ENCODE data around the gene GLUL.
"Not testable (repeated sequence)": the region's sequence is repeated elsewhere in the genome, so short reads cannot be mapped to it uniquely, and the experiment has no call there.

Gene GLUL

DNA sequence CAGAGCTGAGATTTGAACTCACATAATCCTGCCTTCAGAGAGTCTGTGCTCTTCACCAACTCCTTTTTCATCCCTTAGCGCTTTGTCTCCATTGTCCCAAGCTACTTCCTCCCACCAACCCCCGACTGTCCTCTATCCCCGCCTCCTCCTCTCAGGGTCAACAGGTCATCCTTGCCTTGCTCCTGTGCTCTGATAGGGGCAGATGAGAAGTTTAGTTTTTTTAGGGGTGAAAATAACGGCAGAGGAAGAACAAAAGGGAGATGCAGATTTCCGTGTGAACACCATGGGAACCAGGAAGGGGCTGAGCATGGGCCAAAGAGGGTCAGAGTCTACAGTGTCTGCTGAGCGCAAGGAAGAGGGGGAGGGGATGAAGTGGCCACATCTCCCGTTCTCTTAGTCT, 31.9 kb downstream of the GLUL start:
- DNase-seq = no peak

DNA sequence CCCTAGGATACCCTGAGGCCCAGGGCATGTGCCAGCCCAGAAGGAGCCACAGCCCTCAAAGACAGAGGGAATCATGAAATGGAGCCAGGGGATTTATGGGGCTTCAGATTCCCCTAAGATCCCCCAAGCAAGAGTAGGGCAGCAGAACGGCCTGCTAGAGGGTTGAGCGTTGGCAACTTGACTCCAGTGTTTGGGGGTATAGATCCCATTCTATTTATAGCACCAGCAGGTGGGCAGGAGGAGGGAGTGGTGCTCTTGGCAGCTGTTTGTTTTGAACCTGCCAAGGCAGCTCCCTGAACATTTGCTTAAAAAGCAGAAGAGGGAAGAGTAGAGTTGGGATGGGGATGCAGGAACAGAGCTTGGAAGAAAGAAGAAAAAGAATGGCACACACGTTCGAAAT, 33.7 kb downstream of the GLUL start:
- DNase-seq = no peak

DNA sequence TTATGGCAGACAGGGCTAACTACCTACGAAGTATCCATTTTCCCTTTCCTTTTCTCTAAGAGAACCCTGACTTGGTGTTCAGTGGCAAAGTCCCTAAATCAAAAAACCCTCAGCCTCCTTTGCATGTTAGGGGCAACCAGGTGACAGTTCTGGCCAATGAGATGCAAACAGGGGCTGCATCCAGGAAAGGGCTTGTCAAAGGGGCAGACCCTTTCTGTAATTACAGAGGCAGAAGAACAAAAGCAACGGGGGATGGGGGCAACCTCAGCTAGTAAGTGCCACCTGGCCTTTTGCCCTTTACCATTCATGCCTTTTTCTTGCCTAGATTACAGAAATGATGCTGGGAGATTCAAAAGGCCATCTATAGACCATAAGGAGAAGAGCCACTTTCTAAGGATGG, 34.4 kb downstream of the GLUL start:
- DNase-seq = no peak

DNA sequence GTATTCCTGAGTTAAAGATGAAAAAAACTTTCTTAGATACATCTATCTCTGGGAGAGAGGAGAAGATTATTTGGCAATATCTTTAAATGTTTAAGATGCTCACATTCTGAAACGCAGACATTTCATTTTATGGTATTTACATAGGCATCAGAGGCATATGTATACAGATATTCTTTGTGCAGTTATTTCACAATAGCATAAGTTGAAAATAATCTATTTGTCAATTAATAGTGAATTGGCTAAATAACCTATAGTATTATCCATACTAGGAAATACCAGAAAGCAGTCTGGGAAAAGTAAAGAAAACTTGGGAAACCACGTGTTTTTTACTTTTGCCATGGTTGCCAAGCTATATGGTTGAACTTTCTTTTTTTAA, 35.9 kb downstream of the GLUL start:
- DNase-seq = no peak

DNA sequence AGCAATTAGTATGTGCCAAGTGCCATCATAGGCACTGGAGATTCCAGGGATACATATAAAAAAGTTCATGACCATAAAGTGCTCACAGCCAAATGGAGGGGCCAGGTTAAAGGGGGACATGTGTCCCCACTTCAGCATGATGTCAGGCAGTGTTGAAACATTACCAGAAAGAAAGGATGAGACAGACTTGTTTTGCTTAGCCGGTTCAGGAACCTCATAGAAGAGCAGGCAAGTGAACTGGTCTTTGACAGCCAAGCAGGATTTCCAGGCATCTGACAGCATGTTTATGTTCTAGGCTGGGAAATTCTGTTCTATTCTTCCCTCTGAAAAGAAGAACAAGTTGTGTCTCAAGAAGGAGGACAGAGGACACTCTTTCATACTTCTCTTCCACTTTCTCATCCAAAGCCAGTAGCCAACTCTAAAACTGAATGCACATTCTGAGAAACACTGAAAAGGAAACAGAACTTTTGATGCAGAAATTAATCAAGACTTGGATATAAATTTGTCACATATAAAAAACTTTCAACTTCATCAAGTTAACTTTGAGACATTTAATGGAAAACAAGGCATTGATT, 39.7 kb downstream of the GLUL start:
- DNase-seq = no peak

DNA sequence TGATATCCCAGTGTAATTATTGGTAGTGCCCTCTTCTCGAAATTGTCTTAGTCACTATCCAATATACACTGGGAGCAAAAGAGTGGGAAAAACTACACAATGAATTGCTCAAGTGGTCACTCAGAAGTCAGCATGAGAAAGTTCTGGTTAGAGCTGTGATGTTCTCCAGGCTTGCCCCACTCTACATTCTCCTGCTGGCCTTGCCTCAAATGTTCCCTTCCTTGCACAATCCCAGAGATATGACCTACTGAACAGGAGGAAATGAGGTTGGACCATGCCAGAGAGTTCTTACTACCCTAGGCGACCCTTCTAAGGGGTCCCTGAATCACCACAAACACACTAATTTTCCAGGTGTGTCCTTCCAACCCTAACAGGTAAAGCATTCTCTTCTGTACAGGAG, 40.8 kb downstream of the GLUL start:
- DNase-seq = no peak

DNA sequence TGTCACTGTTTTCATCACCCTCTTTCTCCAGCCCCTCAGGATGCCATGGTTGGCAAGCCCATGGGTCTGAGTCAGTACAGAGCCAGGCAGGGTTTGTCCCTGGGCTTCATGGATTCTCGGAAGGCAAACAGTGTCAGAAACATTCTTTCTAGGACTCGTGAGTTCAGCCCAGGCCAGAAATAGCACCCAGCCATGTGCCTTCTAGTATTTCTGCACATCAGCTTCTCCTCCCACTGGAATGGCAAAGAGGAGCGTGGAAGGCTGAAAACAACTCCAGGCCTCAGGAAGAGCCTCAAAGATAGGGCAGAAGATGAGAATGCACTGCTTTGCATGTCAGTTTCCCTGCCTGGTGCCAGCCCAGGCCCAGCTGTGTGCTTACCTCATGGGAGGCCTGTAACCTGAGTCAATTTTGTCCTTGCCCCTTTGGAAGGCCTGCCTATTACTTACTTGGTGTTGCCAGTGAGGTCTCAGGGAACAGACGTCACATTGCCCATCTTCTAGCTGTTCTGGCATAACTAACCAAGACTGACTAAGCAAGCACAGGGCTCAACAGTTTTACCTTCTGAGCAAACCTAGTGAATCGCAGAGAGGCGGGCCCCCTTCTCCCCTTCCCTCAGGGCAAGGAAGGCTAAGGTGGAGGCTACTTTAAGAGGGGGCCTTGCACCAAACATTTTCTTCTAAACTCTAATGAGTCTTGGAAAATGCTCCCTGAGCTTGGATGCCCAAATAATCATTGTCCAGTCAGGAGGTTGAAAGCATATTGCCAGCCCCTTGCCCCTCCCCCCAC, 42.4 kb downstream of the GLUL start:
- DNase-seq = no peak

DNA sequence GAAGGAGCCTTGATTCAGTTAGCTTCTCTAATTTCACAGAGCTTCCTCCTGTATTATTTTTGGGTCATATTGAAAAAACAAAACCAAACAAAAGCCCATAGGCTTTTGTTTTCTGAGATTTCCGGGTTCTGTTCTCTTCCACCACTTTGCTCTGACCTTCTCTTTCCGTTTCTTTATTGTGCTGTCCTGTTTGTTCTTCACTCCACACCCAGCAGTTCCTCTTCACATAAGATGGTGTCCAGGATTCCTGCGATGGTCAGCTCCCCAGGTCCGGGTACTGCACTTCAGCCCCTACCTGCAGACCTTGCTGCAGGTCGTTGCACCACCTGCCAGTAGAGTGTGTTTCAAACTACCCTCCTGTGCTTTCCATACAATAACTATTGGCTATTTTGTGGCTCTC, 44.6 kb downstream of the GLUL start:
- DNase-seq = no peak

DNA sequence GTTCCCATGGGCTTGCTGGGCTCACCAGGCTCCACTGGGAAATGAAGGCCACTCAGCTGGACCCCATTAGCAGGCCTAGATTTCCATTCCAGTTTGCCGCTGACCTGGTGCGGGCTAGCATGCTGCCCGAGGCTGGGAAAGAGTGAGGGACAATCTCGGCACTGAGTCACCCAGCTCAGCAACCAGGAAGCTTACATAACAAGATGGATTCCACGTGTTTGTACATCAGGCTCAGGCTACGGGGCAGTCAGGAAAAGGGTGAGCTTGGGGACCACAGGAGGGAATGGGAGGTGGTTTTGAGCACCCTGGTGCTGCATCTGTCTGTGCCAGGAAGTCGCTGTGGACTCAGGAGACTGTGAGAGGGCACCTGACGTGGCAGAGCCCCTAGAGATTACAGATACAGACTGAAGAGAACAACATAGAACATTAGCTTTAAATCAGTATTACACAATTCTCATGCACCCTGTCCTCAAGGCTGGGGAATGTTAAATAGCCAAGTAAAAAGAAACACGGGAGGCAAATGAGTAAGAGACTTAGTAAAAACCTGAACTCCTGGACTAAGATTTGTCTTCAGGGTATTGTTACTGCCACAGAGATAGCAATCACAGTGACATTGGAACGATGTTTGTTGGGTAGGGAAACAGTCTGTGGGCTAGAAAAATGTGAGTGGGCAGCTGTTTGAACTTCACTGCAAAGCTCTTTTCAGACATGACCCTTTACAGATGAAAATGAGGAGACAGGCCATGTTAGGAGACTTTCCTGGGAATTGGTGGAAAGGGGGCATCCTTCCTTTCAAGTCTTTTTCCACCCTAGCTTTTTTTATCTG, 51.1 kb downstream of the GLUL start:
- no peak for DNase-seq

DNA sequence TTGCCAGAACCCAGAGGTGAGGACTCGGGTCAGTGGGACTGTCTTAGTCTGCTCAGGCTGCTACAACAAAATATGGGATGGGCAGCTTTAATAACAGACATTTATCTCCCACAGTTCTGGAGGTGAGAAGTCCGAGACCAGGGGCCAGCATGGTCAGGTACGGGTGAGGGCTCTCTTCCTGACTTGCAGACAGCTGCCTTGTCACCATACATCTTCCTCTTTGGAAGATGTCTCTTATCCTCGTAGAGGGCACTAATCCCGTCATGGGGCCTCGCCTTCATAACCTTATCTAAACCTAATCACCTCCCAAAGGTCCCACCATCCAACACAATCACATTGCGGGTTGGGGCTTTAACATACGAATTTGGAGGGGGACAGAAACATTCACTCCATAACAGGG, 51.9 kb downstream of the GLUL start:
- no peak for DNase-seq

DNA sequence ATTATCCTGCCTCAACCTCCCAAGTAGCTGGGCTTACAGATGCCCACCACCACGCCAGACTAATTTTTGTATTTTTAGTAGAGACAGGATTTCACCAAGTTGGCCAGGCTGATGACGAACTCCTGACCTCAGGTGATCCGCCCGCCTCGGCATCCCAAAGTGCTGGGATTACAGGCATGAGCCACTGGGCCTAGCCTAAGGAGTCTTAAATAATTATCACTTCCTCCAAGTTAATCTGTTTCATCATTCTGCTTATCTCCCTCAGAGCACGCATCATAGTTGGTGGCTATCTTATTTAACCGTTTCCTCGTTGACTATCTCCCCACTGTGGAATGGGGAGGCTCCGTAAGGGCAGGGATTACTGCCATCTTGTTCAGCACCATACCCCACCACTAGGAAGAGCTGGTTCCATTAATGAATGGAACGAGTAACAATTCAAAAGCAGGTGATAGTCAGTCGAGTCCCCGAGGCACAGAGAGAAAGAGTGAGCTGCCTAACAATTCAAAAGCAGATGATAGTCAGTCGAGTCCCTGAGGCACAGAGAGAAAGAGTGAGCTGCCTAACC, 52.7 kb downstream of the GLUL start:
- DNase-seq = no peak

DNA sequence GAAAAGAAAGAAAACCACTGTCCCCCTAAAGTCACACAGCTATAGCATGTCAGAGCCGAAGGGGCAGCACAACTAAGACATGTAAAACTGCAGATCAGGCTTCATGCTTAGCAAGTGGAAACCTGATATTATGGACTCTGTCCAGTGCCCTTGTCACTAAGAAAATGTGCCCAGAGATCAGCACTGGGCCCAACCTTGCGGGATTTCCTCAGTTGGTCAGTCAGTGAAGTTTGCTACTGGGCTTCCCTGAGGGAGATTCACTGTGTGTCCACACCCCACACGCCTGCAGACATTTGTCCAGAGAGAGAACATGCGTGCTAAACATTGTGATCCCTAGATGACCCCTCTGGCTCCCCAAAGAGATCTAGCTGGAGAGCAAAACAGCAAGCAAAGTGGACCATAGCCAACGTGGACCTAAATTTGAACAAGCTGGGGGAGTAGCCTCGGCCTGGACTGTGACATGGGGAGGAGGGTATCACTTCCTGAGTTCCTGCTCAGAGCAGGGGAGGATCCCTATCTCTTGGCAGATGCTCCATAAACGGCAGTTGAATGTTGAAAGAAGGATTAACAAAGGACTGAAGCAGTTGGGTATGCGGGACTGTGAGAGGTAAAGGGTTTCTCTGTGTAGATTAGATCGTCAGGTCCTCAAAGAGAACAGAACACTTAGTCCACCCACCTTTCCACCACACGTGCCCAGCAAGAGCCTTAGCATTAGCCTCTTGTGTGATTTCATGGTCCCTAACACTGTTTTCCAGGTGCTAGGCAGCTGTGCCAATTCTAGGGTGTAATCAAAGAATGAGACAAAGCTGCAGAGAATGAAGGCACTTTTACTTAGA, 53.6 kb downstream of the GLUL start:
- no peak for DNase-seq

DNA sequence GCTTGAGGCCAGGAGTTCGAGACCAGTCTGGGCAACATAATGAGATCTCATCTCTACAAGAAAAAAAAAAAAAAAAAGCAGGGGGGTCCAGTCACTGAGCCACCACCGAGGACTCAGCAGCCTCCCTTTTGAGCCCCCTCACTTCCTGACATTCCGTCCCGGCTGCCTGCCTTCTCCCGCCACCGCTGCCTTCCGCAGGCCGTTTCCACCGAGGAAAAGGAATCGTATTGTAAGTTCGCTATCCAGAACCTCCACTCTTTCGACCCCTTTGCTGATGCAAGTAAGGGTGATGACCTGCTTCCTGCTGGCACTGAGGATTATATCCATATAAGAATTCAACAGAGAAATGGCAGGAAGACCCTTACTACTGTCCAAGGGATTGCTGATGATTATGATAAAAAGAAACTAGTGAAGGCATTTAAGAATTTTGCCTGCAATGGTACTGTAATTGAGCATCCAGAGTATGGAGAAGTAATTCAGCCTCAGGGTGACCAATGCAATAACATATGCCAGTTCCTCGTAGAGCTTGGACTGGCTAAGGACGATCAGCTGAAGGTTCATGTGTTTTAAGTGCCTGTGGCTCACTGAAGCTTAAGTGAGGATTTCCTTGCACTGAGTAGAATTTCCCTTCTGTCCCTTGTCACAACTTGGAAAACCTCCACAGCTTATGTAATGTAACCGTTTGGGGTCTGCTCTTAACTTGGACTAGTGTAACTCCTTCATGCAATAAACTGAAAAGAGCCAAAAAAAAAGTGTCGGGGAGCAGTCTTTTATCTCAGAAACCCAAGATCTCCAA, 55.6 kb downstream of the GLUL start:
- no peak for DNase-seq

DNA sequence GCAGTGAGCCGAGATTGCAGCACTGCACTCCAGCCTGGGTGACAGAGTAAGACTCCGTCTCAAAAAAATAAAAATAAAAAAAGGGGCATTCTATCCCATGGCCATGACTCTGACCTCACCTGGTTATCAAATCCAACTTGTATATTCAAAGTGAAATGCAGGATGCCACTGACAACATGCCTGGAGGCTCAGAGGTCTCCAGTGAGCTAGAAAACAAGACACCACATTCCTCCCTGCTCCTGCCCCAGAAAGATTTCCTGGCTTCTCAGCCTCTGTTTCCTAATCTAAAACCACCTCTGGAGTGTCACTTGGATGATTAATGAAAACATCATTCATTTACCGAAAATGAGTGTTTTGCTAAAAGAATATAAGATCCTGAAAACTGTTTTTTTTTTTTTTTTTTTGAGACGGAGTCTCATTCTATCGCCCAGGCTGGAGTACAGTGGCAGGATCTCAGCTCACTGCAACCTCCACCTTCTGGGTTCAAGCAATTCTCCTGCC, 58.5 kb downstream of the GLUL start:
- not testable (repeated sequence) for DNase-seq

DNA sequence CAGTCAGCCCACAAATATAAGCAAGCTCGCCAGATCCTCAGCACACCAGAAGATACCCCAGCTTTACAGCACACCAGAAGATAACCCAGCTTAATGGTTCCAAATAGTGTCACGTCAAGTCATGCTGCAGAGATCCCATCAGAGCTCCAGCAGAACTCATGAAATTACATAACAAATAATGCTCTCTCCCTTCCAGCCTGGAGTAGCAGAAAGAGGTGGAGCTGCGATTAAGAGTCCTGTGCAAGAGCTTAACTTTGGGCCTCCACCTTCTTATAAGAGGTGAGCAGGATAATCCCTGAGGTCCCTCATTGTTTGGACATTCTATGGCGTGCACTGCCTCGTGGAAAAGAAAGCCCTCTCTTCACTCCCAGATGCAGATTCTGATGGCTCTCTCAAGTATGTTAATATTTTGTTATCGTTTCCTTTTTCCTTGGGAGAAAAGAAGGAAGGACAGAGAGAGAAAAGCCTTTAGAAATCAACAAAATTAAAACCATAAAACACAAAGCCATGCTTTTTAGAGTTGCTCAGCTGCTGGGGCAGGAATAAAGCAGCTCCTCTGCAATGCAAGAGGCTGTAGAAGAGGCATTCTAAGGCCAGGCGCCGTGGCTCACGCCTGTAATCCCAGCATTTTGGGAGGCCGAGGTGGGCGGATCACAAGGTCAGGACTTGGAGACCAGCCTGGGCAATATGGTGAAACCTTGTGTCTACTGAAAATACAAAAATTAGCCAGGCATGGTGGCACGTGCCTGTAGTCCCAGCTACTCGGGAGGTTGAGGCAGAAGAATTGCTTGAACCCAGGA, 59.1 kb downstream of the GLUL start:
- no peak for DNase-seq
